HepG2 (cell line): ENCODE results near the gene REP15. TPM values are rescaled to one million over a fixed set of nuclear protein-coding genes. Genes with fewer than 3 reads are reported as not detected.

ENCODE experiments used
- ATAC-seq: fragments of 200-7000 bp; cut with Tn5 transposase; 3 replicates; pipeline ENCODE4 v1.9.1; 2020; ENCODE audit warnings: mild to moderate bottlenecking, moderate library complexity
- BruUV-seq: library from RNA; stranded (reverse); fragments of 400-500 nt; replicated peaks from 2 replicates; lab custom pipeline; 2021; lab: Mats Ljungman, UMichigan
- CTCF ChIA-PET: fragments of 300-600 bp; formaldehyde crosslinking; extraction: SDS; loops from one replicate; lab custom pipeline; 2021; ENCODE audit warnings: low total read pairs, inconsistent platforms, low intra/inter-chr PET ratio; lab: Yijun Ruan, JAX
- POLR2A ChIA-PET: fragments of 350-600 bp; sonication (Branson Sonifier 250); formaldehyde crosslinking; loops from one replicate; lab custom pipeline; 2020; ENCODE audit warnings: antibody characterized with exemption, inconsistent platforms; lab: Yijun Ruan, JAX
- DNase-seq: peaks from one replicate; pipeline ENCODE4 v3.0.0-alpha.2; 2015; ENCODE audit warnings: low spot score
- FAIRE-seq: peaks from 3 replicates; lab custom pipeline; 2011; peaks lifted over from hg19 to GRCh38; lab: Jason Lieb, UNC
- H2AFZ ChIP-seq: one replicate; pipeline ENCODE4 v1.6.1; 2011; ENCODE audit warnings: low read length, inconsistent platforms
- H3K27ac ChIP-seq: fragments of 300-600 bp; 3 replicates; pipeline ENCODE4 v1.8.0; 2011; ENCODE audit warnings: mixed run types, mild to moderate bottlenecking, mixed read lengths, low read length, inconsistent platforms; ENCODE audit not compliant: insufficient read depth; ENCODE audit errors: extremely low read length
- H3K27me3 ChIP-seq, 2 experiments: fragments of 200-600 bp in 1 of 2; 2 replicates in 1 of 2; 3 replicates in 1 of 2; pipeline versions ENCODE4 v1.6.0 to v1.8.0; 2011; ENCODE audit warnings: low read length in 2 of 2, mild to moderate bottlenecking in 2 of 2, moderate library complexity in 2 of 2, inconsistent platforms in 1 of 2; ENCODE audit not compliant: insufficient read depth in 2 of 2, control insufficient read depth in 1 of 2
- H3K36me3 ChIP-seq, 2 experiments: fragments of 200-600 bp in 1 of 2; replicated peaks in 1 of 2; 2 replicates in 1 of 2; 3 replicates in 1 of 2; pipeline versions ENCODE4 v1.5.1 to v1.8.0; 2011; ENCODE audit warnings: low read length in 2 of 2, inconsistent platforms in 1 of 2; ENCODE audit not compliant: insufficient read depth in 2 of 2, control insufficient read depth in 1 of 2
- H3K4me1 ChIP-seq: 2 replicates; pipeline ENCODE4 v1.5.1; 2012; ENCODE audit warnings: low read length, inconsistent platforms; ENCODE audit not compliant: insufficient read depth
- H3K4me2 ChIP-seq: 2 replicates; pipeline ENCODE4 v1.6.0; 2011; ENCODE audit warnings: low read depth, low read length, inconsistent platforms
- H3K4me3 ChIP-seq, 3 experiments: fragments of 200-600 bp in 1 of 3; sonication (generic), shearing (Covaris generic) in 1 of 3; replicated peaks in 1 of 3; 2 replicates each; pipeline ENCODE4 v1.5.1; 2011 to 2016; ENCODE audit warnings: low read length in 3 of 3, inconsistent platforms in 2 of 3, low read depth in 2 of 3, mild to moderate bottlenecking in 2 of 3, control low read depth in 1 of 3, mixed read lengths in 1 of 3; ENCODE audit not compliant: insufficient read depth in 1 of 3
- H3K79me2 ChIP-seq: one replicate; pipeline ENCODE4 v1.6.1; 2011; ENCODE audit warnings: low read length, inconsistent platforms; ENCODE audit not compliant: insufficient read depth
- H3K9ac ChIP-seq: 2 replicates; pipeline ENCODE4 v1.6.0; 2011; ENCODE audit warnings: mild to moderate bottlenecking, low read depth, low read length, inconsistent platforms; ENCODE audit not compliant: insufficient read depth
- H3K9me3 ChIP-seq: 2 replicates; pipeline ENCODE4 v1.5.1; 2012; ENCODE audit warnings: mild to moderate bottlenecking, low read length
- H4K20me1 ChIP-seq: 2 replicates; pipeline ENCODE4 v1.6.0; 2011; ENCODE audit warnings: inconsistent platforms, mild to moderate bottlenecking, low read length, moderate library complexity; ENCODE audit not compliant: insufficient read depth
- FOXJ3 ChIP-seq: sonication (generic); formaldehyde crosslinking; IDR thresholded peaks from 2 replicates; pipeline ENCODE4 v1.4.0; 2020; ENCODE audit warnings: missing genetic modification reagents, mild to moderate bottlenecking, borderline replicate concordance
- HNRNPL ChIP-seq: fragments of 200-400 bp; formaldehyde crosslinking; IDR thresholded peaks from 2 replicates; pipeline ENCODE4 v1.6.1; 2017; ENCODE audit warnings: mild to moderate bottlenecking, low read depth, low read length
- IRF9 ChIP-seq: sonication (generic); formaldehyde crosslinking; IDR thresholded peaks from 2 replicates; pipeline ENCODE4 v1.8.0; 2022; ENCODE audit warnings: missing genetic modification reagents, mild to moderate bottlenecking, borderline replicate concordance
- POLR2AphosphoS5 ChIP-seq: IDR thresholded peaks from 2 replicates; pipeline ENCODE4 v1.6.1; 2012; ENCODE audit warnings: low read depth, low read length
- ZBTB34 ChIP-seq: sonication (generic); formaldehyde crosslinking; IDR thresholded peaks from 2 replicates; pipeline ENCODE4 v1.8.0; 2022; ENCODE audit warnings: mild to moderate bottlenecking, missing genetic modification reagents
- ZNF20 ChIP-seq: sonication (generic); formaldehyde crosslinking; IDR thresholded peaks from 2 replicates; pipeline ENCODE4 v1.4.0; 2020; ENCODE audit warnings: mild to moderate bottlenecking, moderate library complexity, missing genetic modification reagents
- ZSCAN5A ChIP-seq: sonication (generic); formaldehyde crosslinking; IDR thresholded peaks from 2 replicates; pipeline ENCODE4 v1.8.0; 2022; ENCODE audit warnings: mild to moderate bottlenecking, missing genetic modification reagents, borderline replicate concordance
- WGBS: methylation state at CpG from one replicate; pipeline ENCODE4 v1.1.6; 2017; ENCODE audit warnings: low lambda C conversion rate; 5-methylcytosine and 5-hydroxymethylcytosine counted together
- in situ Hi-C: cut with HindIII; loops from 2 replicates; pipeline ENCODE4 v1.10.0; 2017; ENCODE audit warnings: low pct_unique_long_range_greater_than_20kb; ENCODE audit not compliant: extremely low pct_ligation_motif_present
- intact Hi-C: fragments of 100-400 bp; cut with micrococcal nuclease; formaldehyde crosslinking; loops from one replicate; pipeline ENCODE4 v1.10.0; 2022; ENCODE audit not compliant: unreplicated experiment
- polyA plus RNA-seq, 8 experiments: library from polyadenylated mRNA; depleted of rRNA in 3 of 8; stranded (reverse) in 7 of 8; unstranded in 1 of 8; fragments of >200 nt; fragmentation: Illumina TruSeq in 4 of 8; extraction: Trizol in 4 of 8; gene quantifications; 2 replicates each; pipeline versions ENCODE4 v1.2.1 to v1.2.3, GENCODE V29; 2011 to 2016; ENCODE audit warnings: low read depth in 4 of 8, missing spikeins in 1 of 8, mixed read lengths in 1 of 8; ENCODE audit not compliant: insufficient read depth in 1 of 8
- total RNA-seq, 5 experiments: library from RNA; depleted of rRNA; stranded (reverse); fragments of >200 nt; fragmentation: Illumina TruSeq; extraction: Trizol; gene quantifications; 2 replicates each; pipeline ENCODE4 v1.2.3, GENCODE V29; 2016; ENCODE audit warnings: low read depth in 1 of 5
- TF ChIP-seq, protein P1 (sequence below): sonication (generic); formaldehyde crosslinking; IDR thresholded peaks from 2 replicates; pipeline ENCODE4 v1.4.0; 2020; ENCODE audit warnings: missing genetic modification reagents, borderline replicate concordance
- TF ChIP-seq, protein P2 (sequence below): sonication (generic); formaldehyde crosslinking; IDR thresholded peaks from 2 replicates; pipeline ENCODE4 v1.8.0; 2022; ENCODE audit warnings: missing genetic modification reagents, mild to moderate bottlenecking, inconsistent platforms, borderline replicate concordance

The REP15 gene
- total and polyA plus RNA-seq, 2 of the 13 experiments (the other 11 are each of a cell fraction or from before 2014, with no cell fraction given): 0.12 to 0.64 TPM

GRCh38 chr12:27651201-27651600, 45.0 kb upstream of the REP15 start:
- no peak overlapping the region for H2AFZ ChIP-seq
- no peaks in the 10 kb centered on the region for H3K4me1 ChIP-seq
- H3K79me2 ChIP-seq: no peaks in the 10 kb centered on the region
- ChIA-PET POLR2A (no interaction called here), CTCF (interaction anchor here (2.4 kb wide), 1 partner anchor 53 kb away, joined by 14 read pairs; no protein-coding TSS in a partner anchor)
- H4K20me1 ChIP-seq: no peaks in the 10 kb centered on the region
- in situ Hi-C loops: loop anchor here (5.0 kb wide), 1 partner anchor 219 kb away; no protein-coding TSS in a partner anchor
- TF ChIP-seq IRF9 (CRISPR knock-in tag) (no peak), POLR2AphosphoS5 (no peak), ZNF20 (CRISPR knock-in tag) (no peak), ZBTB34 (CRISPR knock-in tag) (no peak), FOXJ3 (no peak), HNRNPL (no peak), ZSCAN5A (CRISPR knock-in tag) (no peak)
- TF ChIP-seq, protein P1, sequence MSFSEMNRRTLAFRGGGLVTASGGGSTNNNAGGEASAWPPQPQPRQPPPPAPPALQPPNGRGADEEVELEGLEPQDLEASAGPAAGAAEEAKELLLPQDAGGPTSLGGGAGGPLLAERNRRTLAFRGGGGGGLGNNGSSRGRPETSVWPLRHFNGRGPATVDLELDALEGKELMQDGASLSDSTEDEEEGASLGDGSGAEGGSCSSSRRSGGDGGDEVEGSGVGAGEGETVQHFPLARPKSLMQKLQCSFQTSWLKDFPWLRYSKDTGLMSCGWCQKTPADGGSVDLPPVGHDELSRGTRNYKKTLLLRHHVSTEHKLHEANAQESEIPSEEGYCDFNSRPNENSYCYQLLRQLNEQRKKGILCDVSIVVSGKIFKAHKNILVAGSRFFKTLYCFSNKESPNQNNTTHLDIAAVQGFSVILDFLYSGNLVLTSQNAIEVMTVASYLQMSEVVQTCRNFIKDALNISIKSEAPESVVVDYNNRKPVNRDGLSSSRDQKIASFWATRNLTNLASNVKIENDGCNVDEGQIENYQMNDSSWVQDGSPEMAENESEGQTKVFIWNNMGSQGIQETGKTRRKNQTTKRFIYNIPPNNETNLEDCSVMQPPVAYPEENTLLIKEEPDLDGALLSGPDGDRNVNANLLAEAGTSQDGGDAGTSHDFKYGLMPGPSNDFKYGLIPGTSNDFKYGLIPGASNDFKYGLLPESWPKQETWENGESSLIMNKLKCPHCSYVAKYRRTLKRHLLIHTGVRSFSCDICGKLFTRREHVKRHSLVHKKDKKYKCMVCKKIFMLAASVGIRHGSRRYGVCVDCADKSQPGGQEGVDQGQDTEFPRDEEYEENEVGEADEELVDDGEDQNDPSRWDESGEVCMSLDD: no peak
- TF ChIP-seq, protein P2, sequence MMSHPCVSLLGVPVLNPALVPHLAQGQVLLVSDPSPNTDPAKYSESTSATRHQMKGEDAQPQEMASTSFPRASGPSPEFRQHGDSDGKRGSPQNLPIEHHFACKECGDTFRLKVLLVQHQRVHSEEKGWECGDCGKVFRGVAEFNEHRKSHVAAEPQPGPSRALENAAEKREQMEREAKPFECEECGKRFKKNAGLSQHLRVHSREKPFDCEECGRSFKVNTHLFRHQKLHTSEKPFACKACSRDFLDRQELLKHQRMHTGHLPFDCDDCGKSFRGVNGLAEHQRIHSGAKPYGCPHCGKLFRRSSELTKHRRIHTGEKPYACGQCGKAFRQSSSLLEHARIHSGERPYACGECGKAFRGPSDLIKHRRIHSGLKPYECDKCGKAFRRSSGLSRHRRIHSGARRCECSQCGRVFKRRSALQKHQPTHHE (CRISPR knock-in tag): no peak
- H3K4me3 ChIP-seq: no peak overlapping the region
- intact Hi-C loops: no loop called here
- H3K27ac ChIP-seq: no peak overlapping the region
- H3K27me3 ChIP-seq: no peaks in the 10 kb centered on the region
- BruUV-seq: no TSS peak
- FAIRE-seq (no peak), DNase-seq (no peak), ATAC-seq (no peak)
- no peaks in the 10 kb centered on the region for H3K9me3 ChIP-seq
- no peak overlapping the region for H3K4me2 ChIP-seq
- WGBS: 92% methylated on average over 1 of the region's 1 CpG
- H3K36me3 ChIP-seq: 0 out of 5 replicates have a peak, but pooled peaks cover 0 to 6% of the 10 kb centered on the region in 2 experiments
- H3K9ac ChIP-seq: no peak overlapping the region
